GM19328 (cell line): ENCODE data around the gene GGACT.
"Not testable (repeated sequence)": the region's sequence is repeated elsewhere in the genome, so short reads cannot be mapped to it uniquely, and the experiment has no call there.

ENCODE experiments used
- ATAC-seq: cut with Tn5 transposase; IDR thresholded peaks from one replicate; pipeline ENCODE4 v1.9.1; 2021; ENCODE audit warnings: mild to moderate bottlenecking, moderate library complexity; ENCODE audit not compliant: unreplicated experiment

Gene GGACT

DNA sequence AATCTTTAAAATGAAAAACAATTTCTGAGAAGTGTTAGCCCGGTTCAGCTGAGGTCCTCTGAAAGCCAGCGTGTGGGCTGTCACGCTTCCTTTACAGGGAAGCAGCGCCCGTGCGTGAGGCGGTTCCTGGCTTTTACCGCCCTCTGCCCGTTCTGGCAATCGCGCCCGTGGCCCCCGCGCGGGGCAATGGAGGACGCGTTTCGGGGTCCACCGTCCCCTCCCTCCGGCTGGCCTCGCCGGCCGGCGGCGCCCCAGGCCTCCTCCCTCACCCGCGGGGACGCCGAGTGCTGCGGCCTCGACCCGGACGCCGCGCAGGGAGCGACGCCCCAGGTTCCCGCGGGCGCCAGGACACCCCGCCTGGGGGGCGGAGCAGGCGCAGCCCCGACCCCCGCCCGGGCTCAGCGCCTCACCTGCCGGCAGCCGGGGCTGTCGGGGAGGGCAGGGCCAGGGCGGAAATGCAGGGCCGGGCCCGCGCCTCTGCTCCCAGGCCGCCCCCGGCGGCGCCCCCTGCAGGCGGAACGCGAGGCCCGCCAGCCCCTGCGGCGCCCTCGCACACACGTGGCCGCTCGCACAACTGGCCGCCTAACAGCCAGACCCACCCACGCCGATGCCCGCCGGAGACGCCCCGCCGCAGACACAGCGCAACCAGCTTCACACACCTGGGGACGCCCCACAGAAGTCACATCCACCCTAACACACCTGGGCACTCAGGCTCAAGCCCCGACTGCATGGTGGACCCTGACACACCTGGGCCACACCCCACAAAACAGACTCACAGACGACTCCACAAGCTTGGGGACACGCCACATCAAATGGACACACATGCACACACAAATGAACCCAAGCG lies at the start of gene GGACT:
Gene GGACT, minus strand, starts transcription at position 459 of the 847 bp plus-strand sequence. CDS start 56,198 bp downstream, outside the sequence.
- peak; percentile 97 for ATAC-seq

GRCh38 chr13:100637796-100638195 lies 49.2 kb upstream of the GGACT start:
- no peak for ATAC-seq

DNA sequence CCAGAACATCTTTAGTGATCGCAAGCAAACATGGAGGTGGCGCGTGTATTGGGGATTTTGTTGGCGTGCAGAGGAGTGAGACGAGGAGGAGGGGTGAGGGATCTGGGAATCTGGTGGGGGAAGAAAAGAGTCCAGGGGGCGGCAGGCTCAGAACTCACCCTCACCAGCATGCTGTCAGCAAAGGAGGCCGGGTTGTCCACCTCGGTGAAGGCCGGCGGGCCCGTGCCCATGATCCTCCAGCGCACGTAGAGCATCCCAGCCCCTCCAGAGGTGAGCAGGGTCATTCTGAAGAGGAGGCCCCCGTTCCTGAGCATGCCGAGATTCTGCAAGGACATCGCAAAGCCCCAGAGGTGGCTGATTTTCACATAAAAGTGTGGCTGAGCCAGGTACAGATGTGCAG lies 48.8 kb upstream of the GGACT start:
- no peak for ATAC-seq

DNA sequence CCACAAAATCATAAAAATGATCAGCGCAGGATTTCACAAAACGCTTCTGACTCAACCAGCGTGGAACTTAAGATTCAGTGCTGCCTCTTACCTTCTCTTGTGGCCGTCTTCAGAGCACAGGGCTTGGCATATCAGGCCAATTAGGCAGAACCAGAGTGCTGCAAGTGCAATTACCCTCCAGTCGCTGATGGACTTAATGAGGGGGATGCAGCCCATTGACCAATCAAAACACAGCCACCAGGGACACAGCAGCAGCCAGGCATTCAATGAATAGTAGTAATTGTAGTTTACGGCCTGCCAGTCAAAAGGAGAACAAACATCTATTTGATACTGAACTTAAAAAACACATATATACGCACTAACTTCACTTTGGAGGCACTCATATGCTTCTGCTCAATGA lies 47.9 kb upstream of the GGACT start:
- ATAC-seq = no peak

GRCh38 chr13:100636004-100636403 lies 47.4 kb upstream of the GGACT start:
- ATAC-seq = no peak

GRCh38 chr13:100634696-100635095 lies 46.1 kb upstream of the GGACT start:
- ATAC-seq = no peak

- no peak for ATAC-seq
Measured at GRCh38 chr13:100633461-100633860, 44.9 kb upstream of the GGACT start.

DNA sequence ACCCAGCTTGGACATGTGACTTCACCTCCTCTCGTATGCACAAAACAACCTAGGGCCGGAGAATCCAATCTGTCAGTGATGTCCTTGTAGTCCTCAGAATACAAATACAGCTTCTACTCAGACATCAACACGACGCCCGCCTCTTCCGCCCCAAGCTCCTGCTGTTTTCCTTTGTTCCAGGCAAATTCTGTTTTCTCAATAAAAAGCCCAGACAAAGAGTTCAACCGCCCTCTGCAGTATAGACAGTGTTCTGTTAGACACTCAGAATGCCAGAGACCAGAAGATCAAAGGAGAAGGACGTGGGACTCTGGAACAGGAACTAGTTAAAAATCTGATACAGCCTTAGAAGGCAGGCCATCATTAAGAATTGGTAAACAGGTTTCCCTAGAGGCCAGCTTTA lies 42.0 kb upstream of the GGACT start:
- no peak for ATAC-seq

- no peak for ATAC-seq
Measured at GRCh38 chr13:100627120-100627519, 38.5 kb upstream of the GGACT start.

- ATAC-seq = no peak
Measured at GRCh38 chr13:100625447-100625846, 36.9 kb upstream of the GGACT start.

DNA sequence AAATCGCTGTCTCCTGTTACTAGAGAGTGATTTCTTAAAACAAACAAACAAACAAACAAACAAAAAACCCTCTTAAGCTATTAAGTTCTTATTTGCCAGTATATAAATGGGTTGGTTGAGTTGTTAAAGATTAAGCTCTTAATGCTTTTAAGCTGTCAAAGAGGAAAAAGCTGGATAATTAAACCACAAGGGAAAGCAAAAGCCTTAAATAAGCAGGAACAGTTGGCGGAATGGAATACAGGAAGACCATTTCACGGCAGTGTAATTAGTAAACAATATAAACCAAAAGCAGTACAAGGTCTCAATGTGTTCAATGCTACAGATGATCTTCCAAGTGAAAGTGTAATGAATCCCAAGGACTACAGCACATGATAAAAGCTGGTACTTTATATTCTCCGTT lies 32.2 kb upstream of the GGACT start:
- no peak for ATAC-seq

GRCh38 chr13:100619940-100620339 lies 31.4 kb upstream of the GGACT start:
- ATAC-seq = no peak

DNA sequence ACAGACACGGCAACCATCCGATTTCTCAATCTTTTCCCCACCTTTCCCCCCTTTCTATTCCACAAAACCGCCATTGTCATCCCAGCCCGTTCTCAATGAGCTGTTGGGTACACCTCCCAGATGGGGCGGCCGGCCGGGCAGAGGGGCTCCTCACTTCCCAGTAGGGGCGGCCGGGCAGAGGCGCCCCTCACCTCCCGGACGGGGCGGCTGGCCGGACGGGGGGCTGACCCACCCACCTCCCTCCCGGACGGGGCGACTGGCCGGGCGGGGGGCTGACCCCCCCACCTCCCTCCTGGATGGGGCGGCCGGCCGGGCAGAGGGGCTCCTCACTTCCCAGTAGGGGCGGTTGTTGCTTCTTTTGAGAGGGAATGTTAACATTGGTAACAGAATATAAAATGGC lies 30.3 kb upstream of the GGACT start:
- ATAC-seq = not testable (repeated sequence)

GRCh38 chr13:100613031-100613430 lies 24.4 kb upstream of the GGACT start:
- ATAC-seq = no peak

DNA sequence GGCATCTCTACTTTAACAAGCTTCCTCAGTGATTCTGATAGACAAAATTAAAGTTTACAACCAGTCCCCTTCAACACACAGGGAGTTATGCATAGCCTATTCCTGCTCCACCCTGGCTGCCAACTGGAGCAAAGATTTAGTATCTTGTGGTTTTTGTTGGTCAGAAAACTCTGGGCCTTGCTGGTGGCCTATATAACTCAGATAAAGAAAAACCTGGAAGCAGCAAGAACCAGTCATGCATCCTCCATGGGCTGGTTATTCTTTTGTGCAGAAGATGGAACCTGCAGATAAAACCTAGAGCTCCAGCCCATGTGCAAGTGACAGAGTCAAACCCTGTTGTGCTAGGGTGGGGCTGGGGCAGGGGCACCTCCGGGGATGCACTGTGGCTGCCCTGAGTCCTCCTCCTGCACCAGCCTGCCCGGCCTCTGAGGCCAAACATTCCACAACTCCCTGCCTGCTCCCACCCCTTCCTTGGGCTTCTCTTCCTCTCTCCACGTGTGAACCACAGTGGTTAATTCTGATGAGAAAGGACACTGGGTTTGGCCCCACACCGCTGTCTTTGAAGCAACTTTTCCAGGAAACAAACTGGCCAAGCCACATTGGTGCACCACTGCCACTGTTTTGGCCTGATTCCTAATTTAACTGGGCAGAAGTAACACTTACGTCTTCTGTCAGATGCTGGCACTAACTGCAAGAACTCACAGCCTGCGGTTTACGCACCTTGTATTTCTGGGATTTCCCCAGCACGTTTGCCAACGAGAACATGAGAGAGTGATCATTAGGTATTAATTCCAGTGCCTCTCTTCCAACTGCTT lies 23.3 kb upstream of the GGACT start:
- ATAC-seq = no peak

GRCh38 chr13:100610391-100611347 lies 22.1 kb upstream of the GGACT start:
- peak; percentile 48 for ATAC-seq

DNA sequence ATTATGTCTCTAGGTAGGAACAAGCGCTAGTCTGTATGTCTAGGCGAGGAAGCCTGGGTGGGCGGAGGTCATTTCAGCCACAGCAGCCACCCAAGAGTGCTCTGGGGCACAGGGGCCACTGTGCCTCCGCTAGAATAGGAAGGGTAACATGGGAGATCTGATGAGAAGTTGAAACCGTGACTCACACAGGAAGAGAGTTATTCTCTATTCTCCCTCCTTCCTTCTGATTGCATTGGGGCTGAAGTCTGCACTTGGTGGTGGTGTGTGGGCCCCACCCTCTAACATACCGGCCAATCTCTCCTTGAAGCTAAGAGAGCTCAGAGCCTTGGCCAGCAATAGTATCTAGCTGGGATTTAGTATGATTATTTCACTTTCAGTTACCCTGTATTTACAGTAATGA lies 20.3 kb upstream of the GGACT start:
- peak; percentile 71 for ATAC-seq

DNA sequence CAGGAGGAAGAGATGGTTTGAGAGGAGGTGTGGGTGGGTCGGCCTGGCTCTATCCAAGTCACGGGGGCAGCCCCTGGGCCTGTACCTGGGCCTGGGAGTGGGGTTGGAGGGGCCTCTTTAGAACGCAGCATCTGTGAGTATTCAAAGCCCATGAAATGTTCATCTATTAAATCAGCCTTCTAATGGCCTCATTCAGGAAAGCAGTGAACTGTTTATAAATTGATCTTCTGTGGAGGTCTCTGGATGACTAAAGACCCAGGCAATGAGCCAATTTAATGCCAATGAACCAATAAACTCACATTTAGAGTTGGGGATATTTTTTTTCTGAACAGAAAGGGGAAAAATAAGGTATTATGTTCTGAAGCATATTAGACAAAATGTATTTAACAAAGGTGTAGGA lies 19.9 kb upstream of the GGACT start:
- no peak for ATAC-seq

DNA sequence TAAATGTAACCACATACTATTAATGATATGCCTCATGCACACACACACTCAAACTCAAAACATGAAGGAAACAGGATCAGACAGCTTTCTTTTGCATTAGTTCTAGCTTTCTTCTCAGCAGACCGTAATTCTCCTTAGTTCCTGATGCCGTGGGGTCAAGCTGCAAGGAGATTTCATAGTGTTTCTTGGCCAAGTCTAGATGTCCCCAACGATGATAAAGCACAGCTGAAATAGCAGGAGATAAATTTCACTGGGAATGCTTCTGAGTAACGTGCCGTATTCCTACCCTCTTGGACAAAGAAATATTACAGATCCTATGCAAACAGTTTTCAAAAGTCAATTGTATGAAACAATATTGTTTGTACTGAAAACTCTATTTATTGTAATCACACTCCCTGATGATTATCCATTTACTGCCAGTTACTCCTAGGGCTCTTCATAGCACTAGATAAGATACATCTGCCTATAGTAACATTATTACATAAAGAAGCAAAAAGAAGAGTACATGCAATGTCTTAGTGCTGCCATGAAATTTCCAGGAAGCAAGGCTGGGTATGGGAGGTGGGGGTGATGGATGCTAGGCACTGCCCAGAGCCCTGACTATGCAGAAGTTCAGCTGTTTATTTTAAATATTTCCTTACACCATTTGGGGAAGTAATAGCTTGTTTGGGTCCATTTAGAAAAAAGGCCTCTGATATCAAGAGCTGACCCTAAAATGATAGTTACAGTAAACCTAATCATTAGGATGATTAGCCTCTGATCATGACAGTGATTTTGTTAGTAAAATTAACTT lies 16.5 kb upstream of the GGACT start:
- no peak for ATAC-seq

GRCh38 chr13:100602493-100603111 lies 14.0 kb upstream of the GGACT start:
- ATAC-seq = no peak
